ENCODE data around the gene RAB24. TPM values are rescaled to one million over a fixed set of nuclear protein-coding genes. Genes with fewer than 3 reads are reported as not detected.

Gene RAB24
- total RNA-seq, 1 experiment from 2014 or later = 37.2 TPM

DNA sequence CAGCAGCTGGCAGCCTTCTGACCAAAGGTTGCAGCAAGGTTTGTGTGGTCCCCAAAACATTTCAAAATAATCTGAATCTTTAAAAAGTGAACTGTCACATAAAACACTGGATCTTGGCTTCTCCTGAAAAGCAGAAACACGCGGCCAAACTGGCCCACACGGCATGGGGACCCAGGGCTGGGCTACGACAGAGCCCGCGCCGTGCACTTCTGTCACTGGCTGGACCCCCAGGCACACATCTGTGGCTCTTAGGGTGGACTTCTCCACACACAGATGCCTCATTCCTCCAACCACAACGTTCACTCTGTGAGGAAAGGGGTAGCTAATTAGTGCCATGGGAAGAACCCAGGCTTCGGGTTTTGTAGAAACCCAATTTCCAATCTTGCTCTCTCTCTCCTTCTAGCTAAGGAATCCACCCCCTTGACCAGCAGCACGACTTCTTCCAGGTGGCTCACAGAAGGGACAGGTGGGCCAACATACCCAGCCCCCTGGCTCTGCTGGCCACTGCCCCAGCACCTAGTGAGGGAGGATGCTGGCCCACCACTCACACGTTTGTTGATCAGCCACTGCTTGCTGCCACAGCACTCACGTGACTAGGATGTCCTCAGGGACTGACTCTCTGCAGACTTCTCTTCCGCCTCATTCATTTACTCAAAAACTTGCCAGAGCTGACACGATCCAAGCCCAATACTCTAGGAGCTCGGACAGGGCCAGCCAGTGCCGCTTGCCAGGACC is 30.1 kb upstream of the RAB24 start:
- no peak overlapping the region for H3K27ac ChIP-seq (ENCODE audit: low read length)
- DNase-seq (ENCODE audit: low read depth, low spot score) = no peak
- TF ChIP-seq POLR2AphosphoS5 (IDR thresholded peaks at IDR 0.05; ENCODE audit: low read depth, low read length) = no peak
- H3K4me1 ChIP-seq (ENCODE audit: control insufficient read depth, insufficient read depth, low read length) = no peaks in the 10 kb centered on the region
- H3K27me3 ChIP-seq (ENCODE audit: control insufficient read depth, insufficient read depth, low read length) = no peaks in the 10 kb centered on the region
- no peaks in the 10 kb centered on the region for H3K9me3 ChIP-seq (ENCODE audit: control insufficient read depth, insufficient read depth, low read depth, low read length)
- ChIA-PET POLR2A (interaction anchor here (0.6 kb wide), 1 partner anchor 50 kb away, joined by 3 read pairs; no protein-coding TSS in a partner anchor), CTCF (interaction anchor here (1.4 kb wide), 1 partner anchor 15 kb away, joined by 4 read pairs; no protein-coding TSS in a partner anchor)
- no TSS peak for BruUV-seq (replicated peaks)
- no peak for ATAC-seq
- peaks cover 10% of the 10 kb centered on the region for H3K36me3 ChIP-seq (ENCODE audit: control insufficient read depth, insufficient read depth, low read length)
- intact Hi-C loops (cut with micrococcal nuclease; ENCODE audit: unreplicated experiment) (no loop called here), in situ Hi-C loops (cut with HindIII; ENCODE audit: low pct_unique_long_range_greater_than_20kb, low sequenced_read_pairs) (no loop called here)
- H3K4me3 ChIP-seq (ENCODE audit: low read depth in 2 of 2, low read length in 2 of 2) = no peak overlapping the region

GRCh38 chr5:177332896-177333260 is 29.4 kb upstream of the RAB24 start:
- BruUV-seq (replicated peaks) = no TSS peak
- no peak for ATAC-seq

More at GRCh38 chr5:177332896-177333260, 29.4 kb upstream of the RAB24 start:
- no peak overlapping the region for H3K4me3 ChIP-seq (ENCODE audit: low read depth in 2 of 2, low read length in 2 of 2)
- intact Hi-C loops (cut with micrococcal nuclease; ENCODE audit: unreplicated experiment) = no loop called here
- ChIA-PET CTCF (interaction anchor here (1.4 kb wide), 1 partner anchor 15 kb away, joined by 4 read pairs; no protein-coding TSS in a partner anchor), POLR2A (interaction anchor here (0.6 kb wide), 1 partner anchor 50 kb away, joined by 3 read pairs; no protein-coding TSS in a partner anchor)
- no peak for DNase-seq (ENCODE audit: low read depth, low spot score)
- no peaks in the 10 kb centered on the region for H3K4me1 ChIP-seq (ENCODE audit: control insufficient read depth, insufficient read depth, low read length)
- no peaks in the 10 kb centered on the region for H3K9me3 ChIP-seq (ENCODE audit: control insufficient read depth, insufficient read depth, low read depth, low read length)
- in situ Hi-C loops (cut with HindIII; ENCODE audit: low pct_unique_long_range_greater_than_20kb, low sequenced_read_pairs) = no loop called here
- TF ChIP-seq, protein P1, sequence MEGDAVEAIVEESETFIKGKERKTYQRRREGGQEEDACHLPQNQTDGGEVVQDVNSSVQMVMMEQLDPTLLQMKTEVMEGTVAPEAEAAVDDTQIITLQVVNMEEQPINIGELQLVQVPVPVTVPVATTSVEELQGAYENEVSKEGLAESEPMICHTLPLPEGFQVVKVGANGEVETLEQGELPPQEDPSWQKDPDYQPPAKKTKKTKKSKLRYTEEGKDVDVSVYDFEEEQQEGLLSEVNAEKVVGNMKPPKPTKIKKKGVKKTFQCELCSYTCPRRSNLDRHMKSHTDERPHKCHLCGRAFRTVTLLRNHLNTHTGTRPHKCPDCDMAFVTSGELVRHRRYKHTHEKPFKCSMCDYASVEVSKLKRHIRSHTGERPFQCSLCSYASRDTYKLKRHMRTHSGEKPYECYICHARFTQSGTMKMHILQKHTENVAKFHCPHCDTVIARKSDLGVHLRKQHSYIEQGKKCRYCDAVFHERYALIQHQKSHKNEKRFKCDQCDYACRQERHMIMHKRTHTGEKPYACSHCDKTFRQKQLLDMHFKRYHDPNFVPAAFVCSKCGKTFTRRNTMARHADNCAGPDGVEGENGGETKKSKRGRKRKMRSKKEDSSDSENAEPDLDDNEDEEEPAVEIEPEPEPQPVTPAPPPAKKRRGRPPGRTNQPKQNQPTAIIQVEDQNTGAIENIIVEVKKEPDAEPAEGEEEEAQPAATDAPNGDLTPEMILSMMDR (IDR thresholded peaks at IDR 0.05) = no peak
- no peak for TF ChIP-seq REST (IDR thresholded peaks at IDR 0.05; ENCODE audit: insufficient read depth in 1 of 2, low read depth in 2 of 2, low read length in 1 of 2)
- no peak for TF ChIP-seq SIN3A (IDR thresholded peaks at IDR 0.05; ENCODE audit: borderline replicate concordance, insufficient read depth, low read depth, low read length)
- TF ChIP-seq POLR2AphosphoS5 (IDR thresholded peaks at IDR 0.05; ENCODE audit: low read depth, low read length) = no peak
- no peak for TF ChIP-seq TCF7L2 (IDR thresholded peaks at IDR 0.05; ENCODE audit: low read depth, low read length)
- H3K27ac ChIP-seq (ENCODE audit: low read length) = no peak overlapping the region
- peaks cover 10% of the 10 kb centered on the region for H3K36me3 ChIP-seq (ENCODE audit: control insufficient read depth, insufficient read depth, low read length)
- no peaks in the 10 kb centered on the region for H3K27me3 ChIP-seq (ENCODE audit: control insufficient read depth, insufficient read depth, low read length)

All from Panc1 (cell line).